B cell (primary cell): ENCODE measurements around the gene FCRL2.

Experiments used
- CTCF ChIP-seq: fragments of 200-600 bp; IDR thresholded peaks from one replicate; pipeline ENCODE4 v1.8.0; 2022; ENCODE audit warnings: antibody characterized with exemption, mild to moderate bottlenecking
- EZH2 ChIP-seq: IDR thresholded peaks from 2 replicates; pipeline ENCODE4 v1.6.1; 2012; ENCODE audit warnings: borderline replicate concordance, low read depth, mild to moderate bottlenecking, moderate library complexity, low read length; ENCODE audit not compliant: insufficient read depth, poor library complexity, severe bottlenecking

GRCh38 chr1:157806431-157807149 is 29.7 kb upstream of the FCRL2 start:
- no peak for TF ChIP-seq CTCF
- no peak for TF ChIP-seq EZH2
